ENCODE results near the gene TPI1.
A peak's percentile ranks its signal among the peaks of the same experiment; 100 is the strongest.

Gene TPI1

DNA sequence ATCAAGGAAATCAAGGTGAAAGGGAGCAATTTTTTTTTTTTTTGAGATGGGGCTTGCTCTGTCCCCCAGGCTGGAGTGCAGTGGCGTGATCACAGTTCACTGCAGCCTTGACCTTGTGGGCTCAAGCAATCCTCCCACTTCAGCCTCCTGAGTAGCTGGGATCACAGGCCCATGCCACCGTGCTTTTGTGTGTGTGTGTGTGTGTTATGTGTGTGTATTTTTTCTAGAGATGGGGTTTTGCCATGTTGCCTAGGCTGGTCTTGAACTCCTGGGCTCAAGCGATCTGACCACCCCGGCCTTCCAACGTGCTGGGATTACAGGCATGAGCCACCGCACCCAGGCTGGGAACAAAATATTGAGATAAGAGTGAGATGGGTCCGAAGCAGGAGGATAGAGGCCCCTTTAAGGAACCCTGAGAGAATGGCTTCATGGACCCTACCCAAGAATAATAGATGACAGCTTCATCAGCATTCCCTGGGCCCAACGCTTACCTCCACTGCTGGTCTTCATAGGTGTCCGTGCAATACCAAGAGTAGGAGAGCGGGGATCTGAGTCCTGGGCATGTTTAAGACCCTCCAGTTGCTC lies 17.3 kb upstream of the TPI1 start:
- TF ChIP-seq CSDC2 (CRISPR knock-in tag; IDR thresholded peaks at IDR 0.05), result no peak
- TF ChIP-seq GLIS3 (CRISPR knock-in tag; IDR thresholded peaks at IDR 0.05), result no peak
- no peak for TF ChIP-seq ZNF565 (CRISPR knock-in tag; conservative IDR thresholded peaks at IDR 0.05; ENCODE audit: low read depth)
- TF ChIP-seq, protein P1, sequence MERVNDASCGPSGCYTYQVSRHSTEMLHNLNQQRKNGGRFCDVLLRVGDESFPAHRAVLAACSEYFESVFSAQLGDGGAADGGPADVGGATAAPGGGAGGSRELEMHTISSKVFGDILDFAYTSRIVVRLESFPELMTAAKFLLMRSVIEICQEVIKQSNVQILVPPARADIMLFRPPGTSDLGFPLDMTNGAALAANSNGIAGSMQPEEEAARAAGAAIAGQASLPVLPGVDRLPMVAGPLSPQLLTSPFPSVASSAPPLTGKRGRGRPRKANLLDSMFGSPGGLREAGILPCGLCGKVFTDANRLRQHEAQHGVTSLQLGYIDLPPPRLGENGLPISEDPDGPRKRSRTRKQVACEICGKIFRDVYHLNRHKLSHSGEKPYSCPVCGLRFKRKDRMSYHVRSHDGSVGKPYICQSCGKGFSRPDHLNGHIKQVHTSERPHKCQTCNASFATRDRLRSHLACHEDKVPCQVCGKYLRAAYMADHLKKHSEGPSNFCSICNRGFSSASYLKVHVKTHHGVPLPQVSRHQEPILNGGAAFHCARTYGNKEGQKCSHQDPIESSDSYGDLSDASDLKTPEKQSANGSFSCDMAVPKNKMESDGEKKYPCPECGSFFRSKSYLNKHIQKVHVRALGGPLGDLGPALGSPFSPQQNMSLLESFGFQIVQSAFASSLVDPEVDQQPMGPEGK (CRISPR knock-in tag; IDR thresholded peaks at IDR 0.05; ENCODE audit: borderline replicate concordance), result no peak
- no peak for ATAC-seq

DNA sequence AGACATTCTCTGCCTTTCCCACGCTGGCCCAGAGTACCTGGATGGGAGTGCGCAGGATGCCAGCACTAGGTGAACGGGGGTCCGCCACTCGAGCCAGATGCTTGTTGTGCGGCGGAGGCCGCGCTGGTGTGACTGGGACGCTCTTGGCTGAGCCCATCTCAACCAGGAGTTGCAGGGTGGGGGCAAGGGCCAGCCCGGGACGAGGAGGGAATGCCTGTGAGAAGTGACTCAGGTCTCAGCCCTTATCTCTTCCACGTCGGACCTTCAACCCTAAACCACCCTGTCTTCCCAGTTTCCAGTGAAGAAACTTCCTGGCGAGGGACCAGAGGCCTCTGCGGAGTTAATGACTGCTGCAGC lies 16.6 kb upstream of the TPI1 start:
- ATAC-seq, result no peak
- TF ChIP-seq, protein P1 (CRISPR knock-in tag; IDR thresholded peaks at IDR 0.05; ENCODE audit: borderline replicate concordance), result no peak
- no peak for TF ChIP-seq ZNF565 (CRISPR knock-in tag; conservative IDR thresholded peaks at IDR 0.05; ENCODE audit: low read depth)
- no peak for TF ChIP-seq GLIS3 (CRISPR knock-in tag; IDR thresholded peaks at IDR 0.05)
- TF ChIP-seq RARB (CRISPR knock-in tag; IDR thresholded peaks at IDR 0.05), result no peak
- no peak for TF ChIP-seq ISL1 (CRISPR knock-in tag; IDR thresholded peaks at IDR 0.05)
- no peak for TF ChIP-seq SNAI2 (CRISPR knock-in tag; IDR thresholded peaks at IDR 0.05)
- no peak for TF ChIP-seq TOX (CRISPR knock-in tag; IDR thresholded peaks at IDR 0.05; ENCODE audit: borderline replicate concordance)
- TF ChIP-seq OSR1 (CRISPR knock-in tag; IDR thresholded peaks at IDR 0.05), result no peak

DNA sequence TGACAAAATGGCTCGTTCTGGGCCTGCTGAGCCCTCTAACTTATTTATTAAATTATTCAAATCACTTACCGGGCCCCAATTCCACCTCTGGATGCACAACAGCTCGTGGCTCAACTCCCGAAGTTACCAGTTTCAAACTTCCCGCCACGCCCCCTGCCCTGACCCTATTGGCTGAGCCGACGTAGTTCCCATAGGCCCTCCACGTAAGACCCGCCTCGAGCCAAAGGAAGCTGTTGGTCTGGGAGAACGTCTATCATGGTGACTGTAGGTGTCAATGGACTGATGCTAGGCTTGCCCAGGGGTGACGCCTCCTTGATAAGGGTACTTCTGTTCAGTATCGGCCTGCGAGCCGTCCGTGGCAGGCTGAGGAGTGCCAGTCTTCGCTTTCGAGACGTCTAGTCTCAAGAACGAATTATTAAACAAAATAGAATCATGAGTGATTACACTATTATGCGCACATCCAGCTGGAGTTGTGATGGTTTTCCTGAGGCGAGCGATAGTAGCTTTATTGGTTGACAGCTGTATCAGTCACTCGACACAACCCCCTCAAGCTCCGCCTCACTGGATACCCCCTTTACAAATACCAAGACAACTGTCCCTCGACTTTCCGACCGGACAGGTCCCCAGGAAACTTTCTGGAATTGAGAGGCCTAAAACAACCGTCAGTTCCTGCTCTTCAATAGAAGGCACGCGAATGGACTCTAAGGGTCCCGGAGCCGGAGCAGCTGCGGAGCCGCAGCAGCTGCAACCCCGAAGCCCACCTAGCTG lies 16.0 kb upstream of the TPI1 start, which contains the start of gene CDCA3:
TSS of gene CDCA3 (minus strand) at position 134 of the 768 bp plus-strand sequence. CDS start 334 bp downstream, outside the sequence.
- peak; percentile 79 for ATAC-seq
- TF ChIP-seq ZNF8 (CRISPR knock-in tag; IDR thresholded peaks at IDR 0.05), result no peak
- TF ChIP-seq, protein P2, sequence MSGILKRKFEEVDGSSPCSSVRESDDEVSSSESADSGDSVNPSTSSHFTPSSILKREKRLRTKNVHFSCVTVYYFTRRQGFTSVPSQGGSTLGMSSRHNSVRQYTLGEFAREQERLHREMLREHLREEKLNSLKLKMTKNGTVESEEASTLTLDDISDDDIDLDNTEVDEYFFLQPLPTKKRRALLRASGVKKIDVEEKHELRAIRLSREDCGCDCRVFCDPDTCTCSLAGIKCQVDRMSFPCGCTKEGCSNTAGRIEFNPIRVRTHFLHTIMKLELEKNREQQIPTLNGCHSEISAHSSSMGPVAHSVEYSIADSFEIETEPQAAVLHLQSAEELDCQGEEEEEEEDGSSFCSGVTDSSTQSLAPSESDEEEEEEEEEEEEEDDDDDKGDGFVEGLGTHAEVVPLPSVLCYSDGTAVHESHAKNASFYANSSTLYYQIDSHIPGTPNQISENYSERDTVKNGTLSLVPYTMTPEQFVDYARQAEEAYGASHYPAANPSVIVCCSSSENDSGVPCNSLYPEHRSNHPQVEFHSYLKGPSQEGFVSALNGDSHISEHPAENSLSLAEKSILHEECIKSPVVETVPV (CRISPR knock-in tag; IDR thresholded peaks at IDR 0.05), result no peak
- TF ChIP-seq, protein P3, sequence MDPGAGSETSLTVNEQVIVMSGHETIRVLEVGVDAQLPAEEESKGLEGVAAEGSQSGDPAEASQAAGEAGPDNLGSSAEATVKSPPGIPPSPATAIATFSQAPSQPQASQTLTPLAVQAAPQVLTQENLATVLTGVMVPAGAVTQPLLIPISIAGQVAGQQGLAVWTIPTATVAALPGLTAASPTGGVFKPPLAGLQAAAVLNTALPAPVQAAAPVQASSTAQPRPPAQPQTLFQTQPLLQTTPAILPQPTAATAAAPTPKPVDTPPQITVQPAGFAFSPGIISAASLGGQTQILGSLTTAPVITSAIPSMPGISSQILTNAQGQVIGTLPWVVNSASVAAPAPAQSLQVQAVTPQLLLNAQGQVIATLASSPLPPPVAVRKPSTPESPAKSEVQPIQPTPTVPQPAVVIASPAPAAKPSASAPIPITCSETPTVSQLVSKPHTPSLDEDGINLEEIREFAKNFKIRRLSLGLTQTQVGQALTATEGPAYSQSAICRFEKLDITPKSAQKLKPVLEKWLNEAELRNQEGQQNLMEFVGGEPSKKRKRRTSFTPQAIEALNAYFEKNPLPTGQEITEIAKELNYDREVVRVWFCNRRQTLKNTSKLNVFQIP (CRISPR knock-in tag; IDR thresholded peaks at IDR 0.05; ENCODE audit: borderline replicate concordance, low read depth), result no peak
- TF ChIP-seq ARNTL (CRISPR knock-in tag; IDR thresholded peaks at IDR 0.05; ENCODE audit: borderline replicate concordance, low read depth), result no peak

DNA sequence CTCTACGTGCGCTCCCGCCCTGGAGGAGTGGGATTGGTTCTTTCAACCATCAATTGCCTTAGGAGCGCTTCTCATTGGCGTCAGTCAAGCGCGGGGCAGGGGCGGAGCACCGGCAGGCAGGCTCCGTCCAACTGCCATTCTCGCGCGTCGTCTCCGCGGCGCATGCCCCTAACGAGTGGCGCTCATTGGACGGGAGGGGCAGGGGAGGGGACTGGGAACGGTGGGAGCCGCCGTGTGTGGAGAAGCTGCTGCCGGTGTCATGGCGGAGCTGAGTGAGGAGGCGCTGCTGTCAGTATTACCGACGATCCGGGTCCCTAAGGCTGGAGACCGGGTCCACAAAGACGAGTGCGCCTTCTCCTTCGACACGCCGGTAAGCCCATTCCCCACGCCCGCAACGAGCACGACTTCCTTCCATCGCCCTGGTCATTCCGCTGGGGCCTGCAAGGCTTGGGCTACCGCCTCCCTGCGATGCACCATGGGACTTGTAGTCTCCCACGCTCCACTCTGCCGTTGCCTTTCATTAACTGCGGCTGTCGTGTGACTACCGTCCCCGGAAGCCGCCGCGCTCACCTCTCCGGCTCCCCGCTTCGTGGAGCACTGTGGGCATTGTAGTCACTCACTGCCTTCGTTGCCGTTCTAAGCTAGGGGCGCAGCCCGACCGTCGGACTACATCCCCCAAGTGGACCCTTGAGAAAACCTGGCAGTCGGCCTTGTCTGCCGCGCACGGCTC lies 15.2 kb upstream of the TPI1 start, which contains the start of gene USP5:
TSS of gene USP5 (plus strand) at position 230 of the 730 bp plus-strand sequence. CDS start at position 260, 30 bp downstream.
- ATAC-seq, result peak; percentile 90
- TF ChIP-seq ZFP30 (CRISPR knock-in tag; IDR thresholded peaks at IDR 0.05) (no peak), RARB (CRISPR knock-in tag; IDR thresholded peaks at IDR 0.05) (no peak), TOX (CRISPR knock-in tag; IDR thresholded peaks at IDR 0.05; ENCODE audit: borderline replicate concordance) (no peak), ISL1 (CRISPR knock-in tag; IDR thresholded peaks at IDR 0.05) (no peak), CSDC2 (CRISPR knock-in tag; IDR thresholded peaks at IDR 0.05) (peak; percentile 98), ZNF70 (CRISPR knock-in tag; IDR thresholded peaks at IDR 0.05) (peak; percentile 72), TCF4 (CRISPR knock-in tag; IDR thresholded peaks at IDR 0.05; ENCODE audit: borderline replicate concordance) (no peak), ZC3H10 (CRISPR knock-in tag; IDR thresholded peaks at IDR 0.05) (no peak), ZFP3 (CRISPR knock-in tag; IDR thresholded peaks at IDR 0.05) (peak; percentile 92), OSR1 (CRISPR knock-in tag; IDR thresholded peaks at IDR 0.05) (no peak)
- TF ChIP-seq, protein P4, sequence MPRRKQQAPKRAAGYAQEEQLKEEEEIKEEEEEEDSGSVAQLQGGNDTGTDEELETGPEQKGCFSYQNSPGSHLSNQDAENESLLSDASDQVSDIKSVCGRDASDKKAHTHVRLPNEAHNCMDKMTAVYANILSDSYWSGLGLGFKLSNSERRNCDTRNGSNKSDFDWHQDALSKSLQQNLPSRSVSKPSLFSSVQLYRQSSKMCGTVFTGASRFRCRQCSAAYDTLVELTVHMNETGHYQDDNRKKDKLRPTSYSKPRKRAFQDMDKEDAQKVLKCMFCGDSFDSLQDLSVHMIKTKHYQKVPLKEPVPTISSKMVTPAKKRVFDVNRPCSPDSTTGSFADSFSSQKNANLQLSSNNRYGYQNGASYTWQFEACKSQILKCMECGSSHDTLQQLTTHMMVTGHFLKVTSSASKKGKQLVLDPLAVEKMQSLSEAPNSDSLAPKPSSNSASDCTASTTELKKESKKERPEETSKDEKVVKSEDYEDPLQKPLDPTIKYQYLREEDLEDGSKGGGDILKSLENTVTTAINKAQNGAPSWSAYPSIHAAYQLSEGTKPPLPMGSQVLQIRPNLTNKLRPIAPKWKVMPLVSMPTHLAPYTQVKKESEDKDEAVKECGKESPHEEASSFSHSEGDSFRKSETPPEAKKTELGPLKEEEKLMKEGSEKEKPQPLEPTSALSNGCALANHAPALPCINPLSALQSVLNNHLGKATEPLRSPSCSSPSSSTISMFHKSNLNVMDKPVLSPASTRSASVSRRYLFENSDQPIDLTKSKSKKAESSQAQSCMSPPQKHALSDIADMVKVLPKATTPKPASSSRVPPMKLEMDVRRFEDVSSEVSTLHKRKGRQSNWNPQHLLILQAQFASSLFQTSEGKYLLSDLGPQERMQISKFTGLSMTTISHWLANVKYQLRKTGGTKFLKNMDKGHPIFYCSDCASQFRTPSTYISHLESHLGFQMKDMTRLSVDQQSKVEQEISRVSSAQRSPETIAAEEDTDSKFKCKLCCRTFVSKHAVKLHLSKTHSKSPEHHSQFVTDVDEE (CRISPR knock-in tag; IDR thresholded peaks at IDR 0.05), result peak; percentile 100
- TF ChIP-seq, protein P3 (CRISPR knock-in tag; IDR thresholded peaks at IDR 0.05; ENCODE audit: borderline replicate concordance, low read depth), result no peak
- TF ChIP-seq, protein P5, sequence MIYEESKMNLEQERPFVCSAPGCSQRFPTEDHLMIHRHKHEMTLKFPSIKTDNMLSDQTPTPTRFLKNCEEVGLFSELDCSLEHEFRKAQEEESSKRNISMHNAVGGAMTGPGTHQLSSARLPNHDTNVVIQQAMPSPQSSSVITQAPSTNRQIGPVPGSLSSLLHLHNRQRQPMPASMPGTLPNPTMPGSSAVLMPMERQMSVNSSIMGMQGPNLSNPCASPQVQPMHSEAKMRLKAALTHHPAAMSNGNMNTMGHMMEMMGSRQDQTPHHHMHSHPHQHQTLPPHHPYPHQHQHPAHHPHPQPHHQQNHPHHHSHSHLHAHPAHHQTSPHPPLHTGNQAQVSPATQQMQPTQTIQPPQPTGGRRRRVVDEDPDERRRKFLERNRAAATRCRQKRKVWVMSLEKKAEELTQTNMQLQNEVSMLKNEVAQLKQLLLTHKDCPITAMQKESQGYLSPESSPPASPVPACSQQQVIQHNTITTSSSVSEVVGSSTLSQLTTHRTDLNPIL (CRISPR knock-in tag; IDR thresholded peaks at IDR 0.05; ENCODE audit: low read depth), result 0 out of 2 replicates have a peak, but pooled peaks have one; percentile 35

Measured in SK-N-SH treated with all-trans-retinoic acid at 6 μM for 48 hours (cell line).